Spleen (tissue), 11 donors: Measurements from ENCODE around the gene ARHGAP29. TPM values are rescaled to one million over a fixed set of nuclear protein-coding genes. Genes with fewer than 3 reads are reported as not detected.

Experiments used
- DNase-seq: peaks from one replicate; pipeline ENCODE4 v3.0.0-alpha.2; 2020
- H3K27ac ChIP-seq, 8 donors: fragments of 200-600 bp; sonication (generic) in 7 of 8; 1 replicate in 4 of 8; 2 replicates in 4 of 8; pipeline versions ENCODE4 v1.5.0 to v1.8.0; 2016 to 2021; ENCODE audit warnings: inconsistent platforms in 4 of 8, mild to moderate bottlenecking in 4 of 8, moderate library complexity in 1 of 8
- H3K27me3 ChIP-seq, 7 donors: fragments of 200-600 bp; sonication (generic) in 6 of 7; replicated peaks in 1 of 7; 1 replicate in 4 of 7; 2 replicates in 3 of 7; pipeline versions ENCODE4 v1.5.0 to v1.8.0; 2016 to 2021; ENCODE audit warnings: inconsistent platforms in 3 of 7, mild to moderate bottlenecking in 1 of 7
- H3K36me3 ChIP-seq, 6 donors: fragments of 200-600 bp; sonication (generic) in 5 of 6; 1 replicate in 4 of 6; 2 replicates in 2 of 6; pipeline versions ENCODE4 v1.5.0 to v1.8.0; 2016 to 2021; ENCODE audit warnings: inconsistent platforms in 2 of 6
- H3K4me1 ChIP-seq, 6 donors: fragments of 200-600 bp; sonication (generic) in 5 of 6; 1 replicate in 3 of 6; 2 replicates in 3 of 6; pipeline versions ENCODE4 v1.5.0 to v1.8.0; 2016 to 2021; ENCODE audit warnings: inconsistent platforms in 3 of 6
- H3K4me3 ChIP-seq, 8 donors: fragments of 200-600 bp; sonication (generic) in 7 of 8; 1 replicate in 4 of 8; 2 replicates in 4 of 8; pipeline versions ENCODE4 v1.5.0 to v1.8.0; 2016 to 2021; ENCODE audit warnings: inconsistent platforms in 4 of 8, mild to moderate bottlenecking in 4 of 8, moderate library complexity in 2 of 8
- H3K9me3 ChIP-seq, 8 donors: fragments of 200-600 bp; sonication (generic) in 7 of 8; 1 replicate in 4 of 8; 2 replicates in 4 of 8; pipeline versions ENCODE4 v1.5.0 to v1.8.0; 2016 to 2021; ENCODE audit warnings: inconsistent platforms in 4 of 8
- POLR2A ChIP-seq, 3 donors: fragments of 450-650 bp; IDR thresholded peaks; one replicate each; pipeline ENCODE4 v1.5.1; 2017; ENCODE audit warnings: antibody characterized with exemption in 3 of 3, mild to moderate bottlenecking in 1 of 3
- POLR2AphosphoS5 ChIP-seq, 3 donors: sonication (generic); formaldehyde crosslinking; IDR thresholded peaks; one replicate each; pipeline ENCODE4 v1.5.1; 2017; ENCODE audit warnings: antibody characterized with exemption in 3 of 3
- WGBS, 5 donors: extraction: QIAGEN DNeasy Blood & Tissue Kit in 3 of 5; methylation state at CpG; one replicate each; pipeline versions ENCODE4 v1.1.5 to v1.1.7; 2013 to 2018; 5-methylcytosine and 5-hydroxymethylcytosine counted together
- intact Hi-C: fragments of 100-400 bp; cut with DNase I; formaldehyde crosslinking; loops from one replicate; pipeline ENCODE4 v1.15.0; 2023; ENCODE audit warnings: low total_unique reads
- polyA plus RNA-seq, 3 donors: library from polyadenylated mRNA; stranded (reverse); fragments of 200-250 nt; gene quantifications; one replicate each; pipeline ENCODE4 v1.2.1, GENCODE V29; 2013
- total RNA-seq, 7 donors: library from RNA; depleted of rRNA in 3 of 7; stranded (reverse); fragments of >200 nt in 3 of 7; fragmentation: NEBNext Ultra II Directional in 4 of 7; extraction: Animal tissue kit (Norgen Biotek cat#: 25700) in 4 of 7; gene quantifications; one replicate each; pipeline versions ENCODE4 v1.1.0 to v1.2.1, GENCODE V29; 2016 to 2021
- TF ChIP-seq, protein P1 (sequence below), 11 experiments: fragments of 200-600 bp in 7 of 11; fragments of 450-650 bp in 4 of 11; sonication (generic) in 4 of 11; IDR thresholded peaks in 8 of 11; conservative IDR thresholded peaks in 3 of 11; 1 replicate in 7 of 11; 2 replicates in 4 of 11; pipeline versions ENCODE4 v1.4.0 to v1.8.0; 2016 to 2021; ENCODE audit warnings: antibody characterized with exemption in 11 of 11, inconsistent platforms in 4 of 11, mild to moderate bottlenecking in 1 of 11
- donor health status: healthy with polysubstance abuse.
- donor health status: DM: no; HTN: no; CAD: no; lungs with moderate emphysema.
- donor health status: DM: no; HTN: no; CAD: no.
- donor health status: Bipolar disorder and iron deficiency.
- donor health status: healthy.
- donor health status: DM: no; HTN: no; CAD: no.
- donor health status: DM: yes; HTN: yes; CAD: no.

The ARHGAP29 gene
- total and polyA plus RNA-seq, 10 donors, result 7.3 to 124 (median 71.9) TPM

DNA sequence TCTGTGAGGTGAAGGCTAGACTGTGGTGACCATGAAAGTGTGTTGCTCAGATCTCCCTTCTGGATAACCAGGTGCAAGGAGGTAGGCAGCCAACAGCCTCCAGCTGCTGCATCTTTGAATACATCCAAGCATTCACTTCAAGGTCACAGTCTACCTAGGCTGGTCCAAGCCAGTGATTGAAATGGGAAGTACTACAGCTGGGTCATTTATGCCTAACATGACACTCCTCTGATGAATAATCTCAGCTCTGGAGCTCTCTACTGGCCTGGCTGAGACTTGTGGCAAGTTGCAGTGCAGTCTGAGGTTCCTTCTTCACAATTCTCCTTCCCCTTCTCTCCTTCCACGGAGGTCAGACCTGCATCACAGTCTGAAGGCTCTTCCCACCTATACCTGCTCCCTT is 35.0 kb upstream of the ARHGAP29 start:
- intact Hi-C loops, result no loop called here
- Histone ChIP-seq H3K36me3 (no peaks in the 10 kb centered on the region), H3K27me3 (peaks cover 0 to 13% (median 0%) of the 10 kb centered on the region in 7 donors), H3K4me1 (peaks cover 0 to under 1% (median 0%) of the 10 kb centered on the region in 6 donors), H3K9me3 (no peaks in the 10 kb centered on the region), H3K27ac (no peak overlapping the region), H3K4me3 (no peak overlapping the region)
- TF ChIP-seq POLR2AphosphoS5 (IDR thresholded peaks at IDR 0.05) (no peak), POLR2A (IDR thresholded peaks at IDR 0.05) (no peak)
- TF ChIP-seq, protein P1, sequence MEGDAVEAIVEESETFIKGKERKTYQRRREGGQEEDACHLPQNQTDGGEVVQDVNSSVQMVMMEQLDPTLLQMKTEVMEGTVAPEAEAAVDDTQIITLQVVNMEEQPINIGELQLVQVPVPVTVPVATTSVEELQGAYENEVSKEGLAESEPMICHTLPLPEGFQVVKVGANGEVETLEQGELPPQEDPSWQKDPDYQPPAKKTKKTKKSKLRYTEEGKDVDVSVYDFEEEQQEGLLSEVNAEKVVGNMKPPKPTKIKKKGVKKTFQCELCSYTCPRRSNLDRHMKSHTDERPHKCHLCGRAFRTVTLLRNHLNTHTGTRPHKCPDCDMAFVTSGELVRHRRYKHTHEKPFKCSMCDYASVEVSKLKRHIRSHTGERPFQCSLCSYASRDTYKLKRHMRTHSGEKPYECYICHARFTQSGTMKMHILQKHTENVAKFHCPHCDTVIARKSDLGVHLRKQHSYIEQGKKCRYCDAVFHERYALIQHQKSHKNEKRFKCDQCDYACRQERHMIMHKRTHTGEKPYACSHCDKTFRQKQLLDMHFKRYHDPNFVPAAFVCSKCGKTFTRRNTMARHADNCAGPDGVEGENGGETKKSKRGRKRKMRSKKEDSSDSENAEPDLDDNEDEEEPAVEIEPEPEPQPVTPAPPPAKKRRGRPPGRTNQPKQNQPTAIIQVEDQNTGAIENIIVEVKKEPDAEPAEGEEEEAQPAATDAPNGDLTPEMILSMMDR (IDR thresholded peaks at IDR 0.05 in 8 of 11, conservative IDR thresholded peaks at IDR 0.05 in 3 of 11), result no peak
- WGBS, 5 donors, result 30 to 59% (median 47%) methylated on average over 1 of the region's 1 CpG
- DNase-seq, result no peak

DNA sequence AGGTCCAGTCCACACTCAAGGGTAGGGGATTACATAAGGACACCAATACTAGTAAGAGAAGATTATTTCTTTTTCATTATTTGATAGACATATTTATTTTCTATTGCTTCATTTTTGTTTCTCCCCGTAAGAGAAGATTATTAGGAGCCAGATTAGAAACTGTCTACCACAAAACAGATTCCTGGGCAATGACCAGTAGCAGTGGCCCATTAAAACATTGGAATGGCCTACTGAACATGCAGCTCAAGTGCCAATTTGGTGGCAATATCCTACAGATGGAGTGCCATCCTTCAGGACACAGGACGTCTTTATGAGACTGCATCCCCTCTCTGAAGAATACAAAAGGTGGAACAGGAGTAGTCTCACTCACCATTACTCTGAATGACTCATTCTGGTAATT is 34.0 kb upstream of the ARHGAP29 start:
- Histone ChIP-seq H3K27ac (no peak overlapping the region), H3K4me3 (no peak overlapping the region), H3K9me3 (no peaks in the 10 kb centered on the region), H3K4me1 (no peaks in the 10 kb centered on the region), H3K36me3 (no peaks in the 10 kb centered on the region), H3K27me3 (peaks cover 0 to 13% (median 0%) of the 10 kb centered on the region in 7 donors)
- WGBS, 5 donors, result 87 to 99% (median 94%) methylated on average over 2 of the region's 2 CpGs
- no peak for DNase-seq
- TF ChIP-seq, protein P1 (IDR thresholded peaks at IDR 0.05 in 8 of 11, conservative IDR thresholded peaks at IDR 0.05 in 3 of 11), result no peak
- TF ChIP-seq POLR2AphosphoS5 (IDR thresholded peaks at IDR 0.05), result no peak
- TF ChIP-seq POLR2A (IDR thresholded peaks at IDR 0.05), result no peak
- intact Hi-C loops, result no loop called here

DNA sequence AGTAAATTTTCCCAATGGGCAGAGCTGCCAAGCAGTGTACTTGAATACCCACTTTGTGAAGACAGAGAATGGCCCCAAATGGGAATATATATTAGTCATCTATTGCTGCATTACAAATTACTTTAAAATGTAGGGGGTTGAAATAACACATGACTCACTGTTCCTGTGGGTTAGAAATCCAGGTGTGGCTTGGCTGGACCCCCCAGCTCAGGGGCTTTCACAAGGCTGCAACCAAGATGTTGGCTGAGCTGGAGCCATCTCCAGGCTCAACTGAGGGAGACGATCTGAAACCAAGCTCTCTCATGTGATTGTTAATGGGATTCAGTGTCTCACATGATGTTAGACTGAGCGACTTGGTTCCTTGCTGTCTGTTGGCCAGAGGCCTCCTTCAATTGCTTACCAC is 33.4 kb upstream of the ARHGAP29 start:
- Histone ChIP-seq H3K9me3 (no peaks in the 10 kb centered on the region), H3K4me1 (no peaks in the 10 kb centered on the region), H3K27me3 (peaks cover 0 to 13% (median 0%) of the 10 kb centered on the region in 7 donors), H3K27ac (no peak overlapping the region), H3K36me3 (no peaks in the 10 kb centered on the region), H3K4me3 (no peak overlapping the region)
- 84 to 95% (median 94%) methylated on average over 2 of the region's 2 CpGs for WGBS, 5 donors
- no peak for DNase-seq
- TF ChIP-seq POLR2A (IDR thresholded peaks at IDR 0.05), result no peak
- TF ChIP-seq, protein P1 (IDR thresholded peaks at IDR 0.05 in 8 of 11, conservative IDR thresholded peaks at IDR 0.05 in 3 of 11), result no peak
- TF ChIP-seq POLR2AphosphoS5 (IDR thresholded peaks at IDR 0.05), result no peak
- intact Hi-C loops, result no loop called here

DNA sequence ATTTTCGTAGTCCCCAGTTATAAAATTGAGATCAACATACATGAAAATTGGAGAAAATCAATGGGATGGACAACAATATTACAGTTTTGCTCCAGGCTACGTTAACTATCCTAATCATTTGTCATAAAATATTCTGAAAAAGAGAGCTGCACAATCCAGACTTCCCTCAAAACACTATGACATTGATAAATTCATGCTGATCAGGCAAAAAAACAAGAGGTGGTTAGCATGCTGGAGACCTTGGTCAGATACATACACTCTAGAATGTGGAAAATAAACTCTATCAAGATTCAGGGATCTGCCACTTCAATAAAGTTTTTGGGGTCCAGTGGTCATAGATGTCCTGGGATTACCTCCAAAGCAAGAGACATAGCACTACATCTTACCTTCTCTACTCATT is 32.5 kb upstream of the ARHGAP29 start:
- no peak for DNase-seq

DNA sequence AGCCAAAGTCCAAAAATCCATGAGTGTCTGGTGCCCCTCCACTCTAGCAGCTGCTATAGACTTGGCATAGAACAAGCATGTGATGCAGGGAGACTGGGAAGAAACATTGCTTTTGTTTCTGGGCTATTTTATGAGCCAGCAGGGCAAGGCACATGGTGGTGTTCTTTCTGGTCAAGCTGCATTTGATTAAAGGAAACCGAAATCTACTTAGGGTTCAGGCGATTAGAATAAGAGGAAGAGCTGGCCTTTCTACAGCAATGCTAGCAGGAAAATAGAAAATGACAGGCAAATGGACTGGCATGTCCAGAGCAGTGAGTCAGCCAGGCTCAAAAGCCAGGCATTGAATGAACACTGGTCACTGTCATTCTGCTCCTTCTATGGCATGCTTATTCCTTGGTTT is 28.5 kb upstream of the ARHGAP29 start:
- intact Hi-C loops, result no loop called here
- Histone ChIP-seq H3K9me3 (no peaks in the 10 kb centered on the region), H3K4me1 (peaks cover 0 to 15% (median 6%) of the 10 kb centered on the region in 6 donors), H3K36me3 (no peaks in the 10 kb centered on the region), H3K27ac (peak overlapping the region in 5 of 8 donors; percentile 32 to 51 (median 43)), H3K4me3 (no peak overlapping the region), H3K27me3 (no peaks in the 10 kb centered on the region)
- no peak for DNase-seq
- 62 to 79% (median 73%) methylated on average over 2 of the region's 2 CpGs for WGBS, 5 donors
- TF ChIP-seq, protein P1 (IDR thresholded peaks at IDR 0.05 in 8 of 11, conservative IDR thresholded peaks at IDR 0.05 in 3 of 11), result no peak
- TF ChIP-seq POLR2A (IDR thresholded peaks at IDR 0.05), result no peak
- no peak for TF ChIP-seq POLR2AphosphoS5 (IDR thresholded peaks at IDR 0.05)

More for the DNA sequence above, 32.5 kb upstream of the ARHGAP29 start:
- no peak overlapping the region for H3K27ac ChIP-seq
- WGBS, 5 donors, result 52 to 84% (median 79%) methylated on average over 2 of the region's 2 CpGs
- TF ChIP-seq POLR2A (IDR thresholded peaks at IDR 0.05), result no peak
- TF ChIP-seq POLR2AphosphoS5 (IDR thresholded peaks at IDR 0.05), result no peak
- intact Hi-C loops, result no loop called here
- no peaks in the 10 kb centered on the region for H3K9me3 ChIP-seq
- H3K36me3 ChIP-seq, result no peaks in the 10 kb centered on the region
- H3K4me1 ChIP-seq, result peaks cover 0 to 9% (median 4%) of the 10 kb centered on the region in 6 donors
- H3K27me3 ChIP-seq, result peaks cover 0 to 13% (median 0%) of the 10 kb centered on the region in 7 donors
- H3K4me3 ChIP-seq, result no peak overlapping the region
